GM19438 (cell line): Measurements from ENCODE around the gene ITGB7.

ENCODE experiments used
- ATAC-seq: cut with Tn5 transposase; IDR thresholded peaks from one replicate; pipeline ENCODE4 v1.9.1; 2021; ENCODE audit warnings: low read depth; ENCODE audit not compliant: unreplicated experiment

The ITGB7 gene

GRCh38 chr12:53207042-53207441 lies at the start of gene ITGB7:
Gene ITGB7 (minus strand): TSS chr12:53207251. CDS start chr12:53200443, 6,808 bp downstream.
- peak; percentile 41 for ATAC-seq

GRCh38 chr12:53255996-53256395 lies 48.9 kb upstream of the ITGB7 start:
- ATAC-seq = no peak

GRCh38 chr12:53254816-53255545 lies 47.9 kb upstream of the ITGB7 start:
- no peak for ATAC-seq

GRCh38 chr12:53253298-53253697 lies 46.2 kb upstream of the ITGB7 start:
- ATAC-seq = no peak

- ATAC-seq = peak; percentile 9
Observed at GRCh38 chr12:53252349-53252916, 45.4 kb upstream of the ITGB7 start.

- ATAC-seq = peak; percentile 79
Observed at GRCh38 chr12:53251477-53252348, 44.7 kb upstream of the ITGB7 start.

GRCh38 chr12:53245286-53245685 lies 38.2 kb upstream of the ITGB7 start:
- ATAC-seq = no peak

- ATAC-seq = no peak
Observed at GRCh38 chr12:53244337-53244736, 37.3 kb upstream of the ITGB7 start.

GRCh38 chr12:53241623-53242412 lies 34.8 kb upstream of the ITGB7 start:
- no peak for ATAC-seq

- no peak for ATAC-seq
Observed at GRCh38 chr12:53239643-53240258, 32.7 kb upstream of the ITGB7 start.

- ATAC-seq = no peak
Observed at GRCh38 chr12:53236443-53237111, 29.5 kb upstream of the ITGB7 start.

- ATAC-seq = no peak
Observed at GRCh38 chr12:53235742-53236442, 28.8 kb upstream of the ITGB7 start.

GRCh38 chr12:53235164-53235563 lies 28.1 kb upstream of the ITGB7 start:
- no peak for ATAC-seq

- no peak for ATAC-seq
Observed at GRCh38 chr12:53234271-53234914, 27.3 kb upstream of the ITGB7 start.

- ATAC-seq = no peak
Observed at GRCh38 chr12:53233671-53234121, 26.6 kb upstream of the ITGB7 start.

- ATAC-seq = no peak
Observed at GRCh38 chr12:53232646-53233461, 25.8 kb upstream of the ITGB7 start.

- no peak for ATAC-seq
Observed at GRCh38 chr12:53231921-53232645, 25.0 kb upstream of the ITGB7 start, which contains the start of gene RARG. Gene RARG (minus strand): TSS chr12:53232209. CDS start chr12:53227545, 4,664 bp downstream.
